Activated naive CD8-positive, alpha-beta T cell (primary cell): Measurements from ENCODE around the gene DPH1.
"Not testable (repeated sequence)": the region's sequence is repeated elsewhere in the genome, so short reads cannot be mapped to it uniquely, and the experiment has no call there.

Source experiments
- H3K27ac Mint-ChIP-seq: one replicate; pipeline ENCODE4 v1.8.0; 2021; ENCODE audit warnings: mixed read lengths
- H3K27me3 Mint-ChIP-seq: one replicate; pipeline ENCODE4 v1.8.0; 2021; ENCODE audit warnings: mixed read lengths
- H3K36me3 Mint-ChIP-seq: one replicate; pipeline ENCODE4 v1.8.0; 2021; ENCODE audit warnings: mixed read lengths
- H3K4me1 Mint-ChIP-seq: one replicate; pipeline ENCODE4 v1.8.0; 2021; ENCODE audit warnings: low read depth, mixed read lengths
- H3K4me3 Mint-ChIP-seq: one replicate; pipeline ENCODE4 v1.8.0; 2021; ENCODE audit warnings: mild to moderate bottlenecking, mixed read lengths
- H3K9me3 Mint-ChIP-seq: one replicate; pipeline ENCODE4 v1.8.0; 2021; ENCODE audit warnings: low read depth, mixed read lengths

The DPH1 gene

DNA sequence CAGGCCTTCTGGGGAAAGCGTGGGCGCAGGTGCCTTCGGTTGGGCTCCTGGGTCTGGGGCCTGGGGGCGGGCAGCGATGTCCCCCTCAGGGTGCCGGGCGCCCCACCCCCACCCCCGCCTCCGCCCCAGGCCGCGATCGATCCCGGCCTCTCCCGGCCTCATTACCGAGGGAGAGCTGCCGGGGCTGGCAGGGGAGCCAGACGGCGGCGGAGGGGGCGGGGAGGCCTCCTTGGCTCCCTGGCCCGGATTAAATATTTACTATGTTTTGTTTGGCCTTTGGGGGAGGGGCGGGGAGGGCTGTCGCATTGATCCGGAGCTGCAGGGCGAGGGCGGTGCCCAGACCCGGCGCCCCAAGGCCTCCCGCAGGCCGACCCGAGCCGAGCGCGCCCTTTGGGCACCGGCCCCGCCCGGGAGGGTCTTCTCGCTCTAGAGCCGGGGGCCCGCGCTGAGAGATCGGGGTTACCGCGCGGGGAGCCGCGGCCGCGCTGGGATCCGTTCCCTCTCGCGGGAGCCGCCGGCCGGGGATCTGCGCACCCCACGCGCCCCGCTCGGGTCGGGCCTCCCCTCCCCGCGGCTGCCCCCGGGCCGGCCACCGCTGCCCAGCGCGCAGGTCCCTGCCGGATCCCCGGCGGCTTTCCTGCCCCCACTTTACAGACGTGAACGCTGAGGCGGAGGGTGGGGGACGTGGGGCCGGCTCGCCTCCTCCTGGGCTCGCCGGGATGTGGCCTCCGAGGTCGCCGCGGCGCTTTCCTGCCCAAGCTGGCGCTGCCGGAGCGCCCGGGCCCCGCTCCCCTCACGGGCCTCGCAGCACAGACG lies 31.8 kb upstream of the DPH1 start:
- Mint-ChIP-seq H3K27ac (no peak overlapping the region), H3K27me3 (peaks cover 16% of the 10 kb centered on the region), H3K9me3 (no peaks in the 10 kb centered on the region), H3K4me3 (no peak overlapping the region), H3K4me1 (peaks cover 2% of the 10 kb centered on the region), H3K36me3 (no peaks in the 10 kb centered on the region)

DNA sequence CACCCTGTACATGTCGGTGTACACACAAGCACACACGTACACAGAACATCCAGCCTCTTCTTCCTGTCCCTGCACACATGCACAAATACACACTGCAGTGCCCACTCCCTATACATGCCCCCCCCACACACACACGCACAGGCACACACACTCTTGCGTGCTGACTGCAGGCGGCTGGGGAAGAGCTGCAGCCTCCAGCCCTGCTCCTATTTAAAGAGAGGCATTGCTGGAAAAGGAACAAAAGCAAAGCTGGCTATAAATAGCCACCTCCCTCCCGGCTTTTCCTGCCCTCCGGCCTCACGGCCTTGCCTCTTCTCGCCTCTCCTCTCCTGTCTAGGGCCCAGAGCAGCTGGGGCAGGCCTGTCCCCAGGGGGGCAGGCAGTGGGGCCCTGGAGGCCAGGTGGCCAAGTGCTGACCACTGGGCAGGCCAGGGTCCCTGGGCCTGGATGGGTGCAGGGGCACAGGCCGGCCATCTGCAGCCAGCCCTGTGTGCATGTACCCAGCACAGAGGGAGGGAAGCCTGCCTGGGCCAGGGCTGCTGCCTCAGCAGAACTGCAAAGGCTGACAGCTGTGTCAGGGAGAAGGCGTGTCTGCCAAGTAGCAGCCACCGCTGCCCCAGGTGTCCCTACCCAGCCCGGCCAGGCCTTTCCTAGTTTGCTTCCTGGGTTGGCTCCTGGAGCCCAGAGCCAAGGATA lies 30.2 kb upstream of the DPH1 start:
- no peaks in the 10 kb centered on the region for H3K9me3 Mint-ChIP-seq
- H3K4me3 Mint-ChIP-seq, result peak overlapping the region; percentile 43
- peaks cover 2% of the 10 kb centered on the region for H3K4me1 Mint-ChIP-seq
- no peak overlapping the region for H3K27ac Mint-ChIP-seq
- H3K27me3 Mint-ChIP-seq, result peaks cover 16% of the 10 kb centered on the region
- H3K36me3 Mint-ChIP-seq, result no peaks in the 10 kb centered on the region

DNA sequence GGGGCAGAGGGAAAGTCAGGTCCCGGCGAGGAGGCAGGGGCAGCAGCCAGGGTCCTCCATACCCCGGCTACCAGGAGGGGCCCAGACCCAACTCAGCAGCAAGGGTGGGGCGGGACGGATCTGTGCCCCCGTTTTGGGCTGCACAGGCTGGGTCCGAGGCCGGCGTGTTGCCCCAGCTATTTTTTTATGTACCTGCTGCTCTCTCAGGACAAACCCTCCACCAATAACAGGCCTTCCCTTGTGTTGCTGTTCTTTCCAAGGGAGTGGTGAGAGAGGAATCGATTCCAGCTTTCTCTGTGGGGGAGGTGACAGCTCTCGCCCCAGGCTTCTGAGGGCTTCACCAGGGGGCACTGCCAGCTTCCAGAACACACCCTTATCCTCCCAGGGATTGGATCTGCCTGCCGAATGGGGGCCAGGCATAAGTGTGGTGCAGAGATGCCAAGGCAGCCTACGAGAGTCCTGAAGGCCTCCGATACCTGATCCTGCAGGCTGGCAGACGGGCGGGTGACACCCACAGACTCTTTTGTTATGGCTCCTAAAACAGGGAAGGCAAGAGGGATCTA lies 27.1 kb upstream of the DPH1 start:
- Mint-ChIP-seq H3K36me3 (no peaks in the 10 kb centered on the region), H3K9me3 (no peaks in the 10 kb centered on the region), H3K27ac (no peak overlapping the region), H3K27me3 (peaks cover 6% of the 10 kb centered on the region), H3K4me1 (no peaks in the 10 kb centered on the region), H3K4me3 (no peak overlapping the region)

DNA sequence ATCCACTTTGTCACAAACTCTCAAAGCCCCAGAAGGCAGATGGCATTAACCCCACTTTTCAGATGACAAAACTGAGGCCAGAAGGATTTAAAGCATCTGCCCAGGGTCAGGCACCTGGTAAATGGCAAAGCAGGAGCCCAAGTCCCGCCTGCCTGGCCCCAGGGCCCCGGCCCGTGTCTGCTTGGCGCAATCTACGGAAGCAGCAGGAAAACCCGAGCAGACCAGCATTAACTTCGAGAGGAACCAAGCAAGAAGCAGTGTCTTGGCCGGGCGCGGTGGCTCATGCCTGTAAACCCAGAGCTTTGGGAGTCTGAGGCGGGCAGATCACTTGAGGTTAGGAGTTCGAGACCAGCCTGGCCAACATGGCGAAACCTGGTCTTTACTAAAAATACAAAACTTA lies 26.4 kb upstream of the DPH1 start:
- H3K36me3 Mint-ChIP-seq, result no peaks in the 10 kb centered on the region
- H3K4me3 Mint-ChIP-seq, result no peak overlapping the region
- H3K9me3 Mint-ChIP-seq, result no peaks in the 10 kb centered on the region
- peaks cover 6% of the 10 kb centered on the region for H3K27me3 Mint-ChIP-seq
- H3K4me1 Mint-ChIP-seq, result no peaks in the 10 kb centered on the region
- no peak overlapping the region for H3K27ac Mint-ChIP-seq

DNA sequence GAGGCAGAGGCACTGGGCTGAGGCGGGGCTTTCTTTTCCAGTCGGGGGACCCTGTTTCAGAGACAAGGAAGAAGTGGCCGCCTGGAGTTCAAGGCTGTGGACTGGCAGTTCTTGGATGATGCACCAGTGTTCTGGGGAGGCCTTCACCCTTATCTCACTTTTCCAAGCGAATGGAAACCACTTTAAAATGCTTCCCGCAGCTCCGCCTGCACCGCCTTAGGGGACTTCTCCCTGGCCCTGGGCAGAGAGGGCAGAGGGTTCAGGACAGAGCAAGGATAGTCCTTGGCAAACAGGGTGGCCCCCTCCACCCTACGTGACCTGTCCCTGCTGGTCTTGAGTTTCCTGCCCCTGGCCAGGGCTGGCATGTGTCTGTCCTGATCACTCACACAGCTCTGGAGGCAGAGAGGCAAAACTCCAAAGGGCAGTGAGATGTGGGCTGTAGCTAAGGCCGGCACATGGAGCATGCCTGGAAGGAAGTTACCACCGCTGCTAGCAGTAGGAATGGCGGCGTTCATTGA lies 25.5 kb upstream of the DPH1 start:
- Mint-ChIP-seq H3K36me3 (no peaks in the 10 kb centered on the region), H3K4me3 (no peak overlapping the region), H3K27ac (no peak overlapping the region), H3K9me3 (no peaks in the 10 kb centered on the region), H3K27me3 (peaks cover under 1% of the 10 kb centered on the region), H3K4me1 (no peaks in the 10 kb centered on the region)

DNA sequence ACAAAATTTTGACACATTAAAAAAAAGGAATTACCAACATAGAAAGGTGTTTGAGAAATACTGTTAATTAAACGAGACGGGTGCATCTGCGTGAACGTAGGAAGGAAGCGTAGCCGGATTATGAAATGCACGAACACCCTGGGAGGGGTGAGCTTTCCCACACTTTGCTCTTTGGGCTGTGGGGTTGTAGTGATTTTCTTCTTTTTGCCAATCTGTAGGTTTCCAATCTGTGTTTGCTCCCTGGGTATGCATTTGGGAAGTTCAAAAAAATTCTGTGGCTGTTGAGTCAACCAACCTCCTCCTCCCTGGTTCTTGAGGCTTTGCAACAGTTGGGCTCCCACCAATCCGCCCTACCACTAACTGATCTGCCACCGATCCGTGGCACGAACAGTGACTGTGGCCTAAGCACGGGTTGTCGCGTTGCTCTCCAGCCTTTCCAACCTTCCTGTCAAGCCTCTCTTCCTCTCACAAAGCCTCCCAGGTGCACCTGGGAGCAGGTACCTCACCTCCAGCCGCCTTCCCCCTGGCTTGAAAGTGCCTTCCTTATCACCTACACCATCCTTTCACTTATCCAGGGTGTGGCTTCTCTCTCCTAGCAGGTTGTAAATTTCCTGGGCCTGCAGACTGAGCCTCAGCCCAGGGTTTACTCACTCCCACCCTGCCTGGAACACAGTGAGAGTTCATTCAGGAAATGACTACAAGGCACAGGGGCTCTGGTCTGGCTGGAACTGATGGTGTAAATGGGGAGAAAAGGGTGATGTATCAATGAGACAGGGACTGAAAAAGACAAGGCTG lies 21.4 kb upstream of the DPH1 start:
- Mint-ChIP-seq H3K27ac (no peak overlapping the region), H3K27me3 (no peaks in the 10 kb centered on the region), H3K4me1 (peaks cover 1% of the 10 kb centered on the region), H3K36me3 (peaks cover 2% of the 10 kb centered on the region), H3K9me3 (no peaks in the 10 kb centered on the region), H3K4me3 (no peak overlapping the region)

DNA sequence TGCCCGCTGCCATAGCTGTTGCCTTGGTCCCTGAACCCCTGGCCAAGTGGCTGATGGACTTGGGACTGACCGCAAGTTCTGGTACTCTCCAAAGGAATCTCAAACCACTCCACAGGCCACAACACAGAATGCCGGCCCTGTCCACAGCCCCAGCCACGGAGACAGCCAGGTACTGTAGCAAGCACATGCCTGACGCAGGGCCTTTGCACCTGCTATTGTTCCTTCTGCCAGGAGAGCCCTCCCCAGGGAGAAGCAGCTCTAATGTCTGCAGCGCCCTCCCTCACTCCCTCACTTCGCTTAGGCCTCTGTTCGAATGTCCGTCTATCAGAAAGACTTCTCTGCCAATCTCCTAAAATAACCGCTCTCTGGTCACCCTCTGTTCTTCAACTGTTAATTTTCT lies 20.2 kb upstream of the DPH1 start:
- H3K27me3 Mint-ChIP-seq, result no peaks in the 10 kb centered on the region
- no peaks in the 10 kb centered on the region for H3K9me3 Mint-ChIP-seq
- no peak overlapping the region for H3K4me3 Mint-ChIP-seq
- H3K36me3 Mint-ChIP-seq, result peaks cover 2% of the 10 kb centered on the region
- H3K27ac Mint-ChIP-seq, result no peak overlapping the region
- H3K4me1 Mint-ChIP-seq, result peaks cover 1% of the 10 kb centered on the region

DNA sequence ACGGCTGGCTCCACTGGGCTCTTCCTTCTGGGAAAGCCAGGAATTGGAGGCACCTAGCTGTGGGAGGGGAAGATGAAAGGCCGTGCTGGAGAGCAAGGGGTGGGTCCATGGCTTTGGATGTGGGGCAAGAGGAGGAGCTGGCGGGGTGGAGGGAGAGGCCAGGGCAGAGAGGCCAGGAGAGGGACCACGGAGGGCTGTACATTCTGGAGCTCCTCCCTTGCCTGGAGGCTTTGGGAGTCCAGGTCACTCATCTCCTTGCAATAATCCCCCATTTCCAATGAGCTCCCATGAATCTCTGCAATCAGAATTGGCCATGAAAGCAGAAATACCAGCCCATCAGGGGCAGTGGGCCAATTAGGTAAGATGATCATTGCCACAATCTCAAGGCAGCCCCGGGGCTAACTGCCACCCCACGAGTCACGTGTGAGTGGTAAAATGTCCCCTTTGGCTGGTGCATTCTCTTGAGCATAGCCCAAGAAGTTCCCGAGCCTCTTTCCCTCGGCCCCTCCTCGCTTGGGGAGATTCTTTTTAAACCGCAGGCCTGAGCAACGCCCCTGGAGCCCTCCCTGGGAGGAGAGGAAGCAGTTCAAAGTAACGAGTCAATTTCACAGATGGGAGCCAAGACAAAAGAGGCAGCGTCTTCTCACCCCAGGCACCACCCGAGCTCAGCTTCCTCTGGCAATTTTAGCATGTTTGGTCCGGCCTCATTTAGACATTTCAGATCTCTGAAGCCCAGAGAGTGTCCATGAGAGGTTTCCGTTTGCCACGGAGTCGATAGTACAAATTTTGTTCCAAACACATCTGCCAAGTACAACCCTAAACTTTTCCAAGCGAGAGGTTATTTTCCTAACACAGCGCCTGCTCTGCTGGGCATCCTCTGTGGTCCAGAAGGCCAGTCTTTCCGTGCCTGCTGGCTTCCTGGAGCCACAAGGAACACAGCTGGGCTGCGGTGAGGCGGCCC lies 18.3 kb upstream of the DPH1 start:
- Mint-ChIP-seq H3K4me1 (peaks cover 1% of the 10 kb centered on the region), H3K27ac (no peak overlapping the region), H3K9me3 (no peaks in the 10 kb centered on the region), H3K4me3 (no peak overlapping the region), H3K36me3 (peaks cover 4% of the 10 kb centered on the region), H3K27me3 (no peaks in the 10 kb centered on the region)

DNA sequence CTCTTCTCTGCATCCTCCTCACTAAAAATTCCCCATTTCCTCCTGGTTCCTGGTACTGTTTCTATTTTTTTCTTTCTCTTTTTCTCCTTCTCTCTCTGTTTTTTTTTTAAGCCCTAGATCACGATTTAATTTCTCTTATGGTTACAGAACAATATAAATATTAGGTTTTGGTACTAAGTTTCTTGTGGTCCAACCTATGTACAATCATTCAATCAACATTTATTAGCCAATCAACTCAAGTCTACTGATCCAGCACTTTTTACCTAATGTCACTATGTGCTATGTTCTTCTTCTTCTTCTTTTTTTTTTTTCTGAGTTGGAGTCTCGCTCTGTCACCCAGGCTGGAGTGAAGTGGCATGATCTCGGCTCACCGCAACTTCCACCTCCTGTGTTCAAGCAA lies 17.5 kb upstream of the DPH1 start:
- no peak overlapping the region for H3K27ac Mint-ChIP-seq
- peaks cover 4% of the 10 kb centered on the region for H3K36me3 Mint-ChIP-seq
- H3K9me3 Mint-ChIP-seq, result no peaks in the 10 kb centered on the region
- no peaks in the 10 kb centered on the region for H3K27me3 Mint-ChIP-seq
- peaks cover 1% of the 10 kb centered on the region for H3K4me1 Mint-ChIP-seq
- H3K4me3 Mint-ChIP-seq, result no peak overlapping the region

DNA sequence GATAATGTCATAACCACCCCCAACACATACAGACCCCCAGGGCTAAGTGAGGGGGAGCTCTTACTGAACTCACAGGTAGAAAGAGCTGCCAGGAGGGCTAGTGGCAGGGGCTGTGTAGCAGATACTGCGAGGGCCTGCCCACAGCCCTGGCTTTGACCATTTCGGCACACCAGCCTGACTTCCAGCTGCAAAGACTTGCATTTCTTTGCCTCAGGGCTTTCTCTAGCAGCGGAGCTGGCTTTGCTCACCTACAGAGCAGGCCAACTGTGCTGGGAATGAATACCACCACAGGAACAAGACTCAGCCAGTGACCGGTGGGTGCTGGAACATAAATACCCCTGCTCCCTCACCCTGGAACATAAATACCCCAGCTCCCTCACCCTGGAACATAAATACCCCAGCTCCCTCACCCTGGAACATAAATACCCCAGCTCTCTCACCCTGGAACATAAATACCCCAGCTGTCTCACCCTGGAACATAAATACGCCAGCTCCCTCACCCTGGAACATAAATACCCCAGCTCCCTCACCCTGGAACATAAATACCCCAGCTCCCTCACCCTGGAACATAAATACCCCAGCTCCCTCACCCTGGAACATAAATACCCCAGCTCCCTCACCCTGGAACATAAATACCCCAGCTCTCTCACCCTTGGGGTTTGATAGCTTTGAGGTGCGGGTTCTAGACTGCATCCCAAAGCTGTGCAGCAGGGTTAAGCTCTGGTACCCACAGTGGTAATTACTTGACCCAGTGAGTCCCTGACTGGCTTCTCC lies 16.5 kb upstream of the DPH1 start:
- H3K9me3 Mint-ChIP-seq, H3K27me3 Mint-ChIP-seq, H3K4me3 Mint-ChIP-seq, H3K27ac Mint-ChIP-seq, H3K4me1 Mint-ChIP-seq, H3K36me3 Mint-ChIP-seq: not testable (repeated sequence)

DNA sequence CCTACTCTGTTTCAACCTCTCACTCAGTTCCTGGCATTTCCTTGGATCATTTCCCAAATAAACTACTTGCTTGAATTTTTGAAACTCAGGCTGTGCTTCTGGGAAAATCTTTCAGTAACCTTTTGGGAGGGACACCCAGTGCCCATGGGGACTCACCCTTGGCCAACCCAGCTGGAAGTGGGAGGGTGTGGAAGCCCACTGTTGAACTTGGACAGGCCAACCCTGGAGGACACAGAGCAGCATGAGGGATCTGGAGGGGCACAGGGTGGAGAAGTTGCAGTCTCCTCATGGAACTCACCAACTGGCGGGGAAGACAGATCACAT lies 16.0 kb upstream of the DPH1 start:
- Mint-ChIP-seq H3K27me3 (no peaks in the 10 kb centered on the region), H3K9me3 (no peaks in the 10 kb centered on the region), H3K27ac (no peak overlapping the region)

DNA sequence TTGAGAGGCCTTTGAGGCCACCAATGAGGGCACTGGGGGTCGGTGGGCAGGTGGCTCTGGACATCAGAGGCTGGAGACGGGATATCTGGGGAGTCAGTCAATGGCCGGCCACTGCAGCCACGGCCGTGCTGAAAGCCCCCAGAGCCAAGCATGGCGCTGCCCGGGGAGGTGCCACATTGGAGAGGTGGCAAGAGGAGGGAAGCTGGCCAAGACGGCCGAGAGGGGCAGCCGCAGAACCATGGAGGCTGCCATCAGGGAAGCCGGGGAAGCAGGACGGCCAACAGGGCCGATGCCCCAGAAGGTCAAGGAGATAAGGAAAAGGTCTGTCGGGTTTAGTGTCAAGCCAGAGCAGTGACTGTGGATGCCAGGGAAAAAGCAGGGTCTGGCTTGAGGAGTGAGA lies 14.6 kb upstream of the DPH1 start:
- Mint-ChIP-seq H3K4me1 (peaks cover 1% of the 10 kb centered on the region), H3K4me3 (no peak overlapping the region), H3K27ac (no peak overlapping the region), H3K9me3 (no peaks in the 10 kb centered on the region), H3K36me3 (peaks cover 4% of the 10 kb centered on the region), H3K27me3 (peaks cover 1% of the 10 kb centered on the region)

More for the DNA sequence above, 16.0 kb upstream of the DPH1 start:
- Mint-ChIP-seq H3K4me3 (no peak overlapping the region), H3K4me1 (peaks cover 1% of the 10 kb centered on the region), H3K36me3 (peaks cover 4% of the 10 kb centered on the region)

DNA sequence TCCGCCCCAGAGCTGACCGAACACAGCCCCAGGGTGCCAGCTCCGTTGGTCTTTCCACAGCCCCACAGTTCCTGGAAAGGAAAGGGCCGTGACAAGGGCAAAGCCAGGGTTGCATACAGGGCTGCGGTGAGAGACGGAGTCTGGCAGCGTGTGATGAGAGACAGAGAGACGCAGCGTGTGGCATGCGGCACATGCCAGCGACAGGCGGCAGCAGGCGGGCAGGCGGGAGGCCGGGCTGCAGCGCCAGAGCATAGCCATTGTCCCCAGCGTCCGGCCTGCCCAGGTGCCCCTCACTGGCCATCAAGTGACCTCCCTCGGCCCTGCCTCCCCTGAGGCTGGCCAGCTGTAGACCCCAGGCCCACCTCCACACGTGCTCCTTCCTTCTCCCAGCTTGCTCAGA lies 13.5 kb upstream of the DPH1 start:
- H3K4me1 Mint-ChIP-seq, result peaks cover 1% of the 10 kb centered on the region
- no peak overlapping the region for H3K4me3 Mint-ChIP-seq
- no peaks in the 10 kb centered on the region for H3K9me3 Mint-ChIP-seq
- no peak overlapping the region for H3K27ac Mint-ChIP-seq
- H3K27me3 Mint-ChIP-seq, result peaks cover 1% of the 10 kb centered on the region
- peaks cover 4% of the 10 kb centered on the region for H3K36me3 Mint-ChIP-seq
